ENCODE results near the gene BCL6B. TPM values are rescaled to one million over a fixed set of nuclear protein-coding genes. Genes with fewer than 3 reads are reported as not detected.

BCL6B gene
- total and polyA plus RNA-seq, 8 donors: 1.3 to 3.8 (median 2.3) TPM

DNA sequence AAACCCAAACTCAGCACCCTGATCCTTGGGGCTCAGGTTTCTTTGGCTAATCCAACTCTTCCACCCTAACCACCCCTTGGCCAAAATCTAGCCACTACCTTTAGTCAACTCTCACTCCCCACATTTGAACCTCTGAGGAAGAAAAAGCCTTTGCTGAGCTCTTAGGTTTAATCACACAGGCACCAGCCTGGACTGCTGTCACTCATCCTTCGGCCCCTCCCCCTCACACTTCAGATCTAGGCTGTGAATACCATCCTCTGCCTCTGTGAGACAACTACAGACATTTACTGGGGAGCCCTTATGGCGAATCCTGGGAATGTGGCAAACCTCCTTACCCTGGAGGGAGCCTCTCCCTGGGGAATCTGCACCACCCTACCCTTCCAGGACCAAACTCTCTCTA lies 15.7 kb upstream of the BCL6B start:
- H3K4me3 ChIP-seq: no peak overlapping the region
- H3K4me1 ChIP-seq: peaks cover 8 to 15% (median 13%) of the 10 kb centered on the region in 3 donors
- H3K27ac ChIP-seq: no peak overlapping the region
- no peaks in the 10 kb centered on the region for H3K9me3 ChIP-seq
- no peaks in the 10 kb centered on the region for H3K27me3 ChIP-seq
- H3K36me3 ChIP-seq: peaks cover 0 to 4% (median 4%) of the 10 kb centered on the region in 3 donors
- ATAC-seq: no peak
- DNase-seq: no peak
- TF ChIP-seq, protein P1, sequence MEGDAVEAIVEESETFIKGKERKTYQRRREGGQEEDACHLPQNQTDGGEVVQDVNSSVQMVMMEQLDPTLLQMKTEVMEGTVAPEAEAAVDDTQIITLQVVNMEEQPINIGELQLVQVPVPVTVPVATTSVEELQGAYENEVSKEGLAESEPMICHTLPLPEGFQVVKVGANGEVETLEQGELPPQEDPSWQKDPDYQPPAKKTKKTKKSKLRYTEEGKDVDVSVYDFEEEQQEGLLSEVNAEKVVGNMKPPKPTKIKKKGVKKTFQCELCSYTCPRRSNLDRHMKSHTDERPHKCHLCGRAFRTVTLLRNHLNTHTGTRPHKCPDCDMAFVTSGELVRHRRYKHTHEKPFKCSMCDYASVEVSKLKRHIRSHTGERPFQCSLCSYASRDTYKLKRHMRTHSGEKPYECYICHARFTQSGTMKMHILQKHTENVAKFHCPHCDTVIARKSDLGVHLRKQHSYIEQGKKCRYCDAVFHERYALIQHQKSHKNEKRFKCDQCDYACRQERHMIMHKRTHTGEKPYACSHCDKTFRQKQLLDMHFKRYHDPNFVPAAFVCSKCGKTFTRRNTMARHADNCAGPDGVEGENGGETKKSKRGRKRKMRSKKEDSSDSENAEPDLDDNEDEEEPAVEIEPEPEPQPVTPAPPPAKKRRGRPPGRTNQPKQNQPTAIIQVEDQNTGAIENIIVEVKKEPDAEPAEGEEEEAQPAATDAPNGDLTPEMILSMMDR (IDR thresholded peaks at IDR 0.05): no peak
- intact Hi-C loops (cut with DNase I): loop anchor here in 2 of 3 donors (10.0 kb wide), 3 partner anchors 92 to 342 kb away; no protein-coding TSS in a partner anchor
- no peak for FAIRE-seq
- WGBS, 2 donors: 70 to 76% methylated on average over 2 of the region's 2 CpGs

DNA sequence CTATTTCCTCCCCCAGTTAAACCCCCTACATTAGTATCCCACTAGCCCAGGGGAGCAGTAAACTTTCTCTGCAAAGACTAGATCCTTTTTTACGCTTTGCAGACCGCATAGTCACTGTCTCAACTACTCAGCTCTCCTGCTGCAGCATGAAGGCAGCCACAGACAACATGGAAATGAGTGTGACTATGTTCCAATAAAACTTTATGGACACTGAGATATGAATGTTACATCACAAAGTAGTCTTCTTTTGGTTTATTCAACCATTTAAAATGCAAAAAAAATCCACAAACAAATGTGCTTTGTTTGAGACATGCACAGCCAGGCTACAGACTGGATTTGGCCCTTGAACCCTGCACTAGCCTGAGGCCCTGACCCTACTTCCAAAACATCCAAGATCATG lies 12.3 kb upstream of the BCL6B start:
- H3K4me1 ChIP-seq: peaks cover 8 to 15% (median 13%) of the 10 kb centered on the region in 3 donors
- 92 to 97% methylated on average over 2 of the region's 2 CpGs for WGBS, 2 donors
- intact Hi-C loops (cut with DNase I): no loop called here
- FAIRE-seq: no peak
- TF ChIP-seq, protein P1 (IDR thresholded peaks at IDR 0.05): no peak
- DNase-seq: no peak
- ATAC-seq: no peak
- H3K4me3 ChIP-seq: no peak overlapping the region
- no peak overlapping the region for H3K27ac ChIP-seq
- no peaks in the 10 kb centered on the region for H3K9me3 ChIP-seq
- H3K27me3 ChIP-seq: no peaks in the 10 kb centered on the region
- no peaks in the 10 kb centered on the region for H3K36me3 ChIP-seq

DNA sequence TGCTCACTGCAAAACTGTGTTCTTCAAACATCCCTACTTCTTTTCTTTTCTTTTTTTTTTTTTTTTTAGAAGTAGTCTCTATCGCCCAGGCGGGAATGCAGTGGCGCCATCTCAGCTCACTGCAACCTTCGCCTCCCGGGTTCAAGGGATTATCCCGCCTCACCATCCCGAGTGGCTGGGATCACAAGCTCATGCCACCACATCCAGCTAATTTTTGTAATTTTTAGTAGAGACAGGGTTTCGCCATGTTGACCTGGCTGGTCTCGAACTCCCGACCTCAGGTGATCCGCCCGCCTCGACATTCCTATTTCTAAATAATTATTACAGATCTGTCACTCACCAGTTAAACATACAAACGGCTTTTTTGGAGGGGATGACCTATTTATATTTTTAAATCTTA lies 11.4 kb upstream of the BCL6B start:
- H3K36me3 ChIP-seq: no peaks in the 10 kb centered on the region
- TF ChIP-seq, protein P1 (IDR thresholded peaks at IDR 0.05): no peak
- H3K9me3 ChIP-seq: no peaks in the 10 kb centered on the region
- ATAC-seq: no peak
- peak overlapping the region; percentile 61 to 87 (median 76) for H3K4me3 ChIP-seq
- no peak for DNase-seq
- intact Hi-C loops (cut with DNase I): no loop called here
- H3K4me1 ChIP-seq: peaks cover 8 to 18% (median 15%) of the 10 kb centered on the region in 3 donors
- no peaks in the 10 kb centered on the region for H3K27me3 ChIP-seq
- WGBS, 2 donors: 23 to 25% methylated on average over 14 of the region's 14 CpGs
- no peak overlapping the region for H3K27ac ChIP-seq
- FAIRE-seq: no peak

DNA sequence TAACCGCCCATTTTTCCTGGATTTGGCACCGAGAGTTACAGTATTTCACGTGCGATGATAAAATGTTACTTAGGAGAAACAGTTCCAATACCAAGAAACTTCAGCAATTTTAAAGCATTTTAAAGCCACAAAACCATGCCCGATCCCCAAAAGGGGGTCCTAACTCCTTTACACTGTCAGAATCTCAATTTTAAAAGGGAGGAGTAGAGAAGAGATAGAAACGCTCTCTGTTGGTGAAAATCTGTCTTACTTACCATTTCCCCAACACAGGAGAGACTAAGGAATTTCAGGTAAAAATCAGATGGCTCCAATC lies 11.0 kb upstream of the BCL6B start:
- intact Hi-C loops (cut with DNase I): no loop called here
- H3K4me3 ChIP-seq: peak overlapping the region; percentile 61 to 87 (median 76)
- peaks cover 8 to 18% (median 15%) of the 10 kb centered on the region in 3 donors for H3K4me1 ChIP-seq
- ATAC-seq (no peak), FAIRE-seq (no peak), DNase-seq (no peak)
- peak overlapping the region; percentile 95 to 99 (median 97) for H3K27ac ChIP-seq
- TF ChIP-seq, protein P1 (IDR thresholded peaks at IDR 0.05): no peak
- no peaks in the 10 kb centered on the region for H3K36me3 ChIP-seq
- no peaks in the 10 kb centered on the region for H3K27me3 ChIP-seq
- H3K9me3 ChIP-seq: no peaks in the 10 kb centered on the region
- WGBS, 2 donors: 1% methylated on average over 6 of the region's 6 CpGs

DNA sequence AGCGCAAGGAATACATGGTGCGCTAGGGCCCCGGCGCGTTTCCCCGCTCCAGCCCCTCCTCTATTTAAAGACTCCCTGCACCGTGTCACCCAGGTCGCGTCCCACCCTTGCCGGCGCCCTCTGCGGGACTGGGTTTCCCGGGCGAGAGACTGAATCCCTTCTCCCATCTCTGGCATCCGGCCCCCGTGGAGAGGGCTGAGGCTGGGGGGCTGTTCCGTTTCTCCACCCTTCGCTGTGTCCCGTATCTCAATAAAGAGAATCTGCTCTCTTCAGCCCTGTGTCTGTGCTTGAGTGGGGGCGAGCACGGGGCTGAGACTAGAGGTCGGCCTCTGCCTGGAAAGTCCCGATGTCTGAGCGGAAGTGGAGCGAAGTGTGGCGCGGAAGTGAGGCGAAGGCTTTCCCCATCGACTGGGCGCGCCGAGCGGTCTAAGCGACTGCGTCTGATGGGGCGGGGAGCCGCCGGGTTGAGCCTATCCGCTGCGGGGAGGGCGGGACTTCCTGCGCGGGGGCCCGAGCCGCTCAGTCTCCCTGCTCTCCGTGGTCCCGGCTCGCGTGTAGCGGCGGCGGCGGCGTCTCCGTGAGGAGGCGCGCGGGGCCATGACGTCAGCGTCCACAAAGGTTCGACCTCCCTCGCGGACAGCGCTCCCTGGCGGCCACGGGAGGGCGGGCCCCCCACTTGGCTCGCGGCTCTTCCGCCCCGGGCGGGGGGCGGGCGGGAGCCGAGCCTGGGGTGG lies 8.4 kb upstream of the BCL6B start:
- TF ChIP-seq, protein P1 (IDR thresholded peaks at IDR 0.05): peak; percentile 62 to 81 (median 72)
- Histone ChIP-seq H3K36me3 (no peaks in the 10 kb centered on the region), H3K4me3 (peak overlapping the region; percentile 42 to 87 (median 76)), H3K9me3 (no peaks in the 10 kb centered on the region), H3K27me3 (no peaks in the 10 kb centered on the region), H3K27ac (peak overlapping the region; percentile 81 to 99 (median 97)), H3K4me1 (peaks cover 8 to 18% (median 15%) of the 10 kb centered on the region in 3 donors)
- FAIRE-seq (peak; percentile 49), DNase-seq (peak; percentile 96 to 99 (median 97)), ATAC-seq (peak; percentile 86 to 88 (median 86))
- intact Hi-C loops (cut with DNase I): no loop called here
- 0 to 1% methylated on average over 55 to 75 of the region's 75 CpGs for WGBS, 2 donors
